Measurements from ENCODE around the gene NASP.

GRCh38 chr1:45536886-45537285 is 47.0 kb upstream of the NASP start:
- TF ChIP-seq CTCF (IDR thresholded peaks at IDR 0.05), result no peak
- no peak for TF ChIP-seq AFF4 (CRISPR knock-in tag; IDR thresholded peaks at IDR 0.05; ENCODE audit: borderline replicate concordance)
- no peak for TF ChIP-seq NR2C2 (CRISPR knock-in tag; IDR thresholded peaks at IDR 0.05)
- TF ChIP-seq ZSCAN18 (CRISPR knock-in tag; IDR thresholded peaks at IDR 0.05), result no peak
- no peak for TF ChIP-seq CREB1 (CRISPR knock-in tag; IDR thresholded peaks at IDR 0.05)
- TF ChIP-seq OVOL2 (CRISPR knock-in tag; IDR thresholded peaks at IDR 0.05; ENCODE audit: borderline replicate concordance), result no peak
- TF ChIP-seq IRF2 (CRISPR knock-in tag; IDR thresholded peaks at IDR 0.05; ENCODE audit: borderline replicate concordance, low read depth), result no peak
- TF ChIP-seq TP53 (CRISPR knock-in tag; IDR thresholded peaks at IDR 0.05), result no peak
- TF ChIP-seq USF1 (CRISPR knock-in tag; IDR thresholded peaks at IDR 0.05), result no peak
- TF ChIP-seq ELF4 (CRISPR knock-in tag; IDR thresholded peaks at IDR 0.05; ENCODE audit: low read depth), result no peak
- no peak for TF ChIP-seq NFATC4 (CRISPR knock-in tag; IDR thresholded peaks at IDR 0.05)
- no peak for TF ChIP-seq CREM (CRISPR knock-in tag; IDR thresholded peaks at IDR 0.05)
- no peak for TF ChIP-seq USF2 (CRISPR knock-in tag; IDR thresholded peaks at IDR 0.05)
- TF ChIP-seq NFYB (CRISPR knock-in tag; conservative IDR thresholded peaks at IDR 0.05; ENCODE audit: low read depth), result no peak

Measured in WTC11 (cell line).